Measurements from ENCODE around the gene NME8. TPM values are rescaled to one million over a fixed set of nuclear protein-coding genes. Genes with fewer than 3 reads are reported as not detected.

Gene NME8
- total RNA-seq, 1 experiment from 2014 or later: not detected

DNA sequence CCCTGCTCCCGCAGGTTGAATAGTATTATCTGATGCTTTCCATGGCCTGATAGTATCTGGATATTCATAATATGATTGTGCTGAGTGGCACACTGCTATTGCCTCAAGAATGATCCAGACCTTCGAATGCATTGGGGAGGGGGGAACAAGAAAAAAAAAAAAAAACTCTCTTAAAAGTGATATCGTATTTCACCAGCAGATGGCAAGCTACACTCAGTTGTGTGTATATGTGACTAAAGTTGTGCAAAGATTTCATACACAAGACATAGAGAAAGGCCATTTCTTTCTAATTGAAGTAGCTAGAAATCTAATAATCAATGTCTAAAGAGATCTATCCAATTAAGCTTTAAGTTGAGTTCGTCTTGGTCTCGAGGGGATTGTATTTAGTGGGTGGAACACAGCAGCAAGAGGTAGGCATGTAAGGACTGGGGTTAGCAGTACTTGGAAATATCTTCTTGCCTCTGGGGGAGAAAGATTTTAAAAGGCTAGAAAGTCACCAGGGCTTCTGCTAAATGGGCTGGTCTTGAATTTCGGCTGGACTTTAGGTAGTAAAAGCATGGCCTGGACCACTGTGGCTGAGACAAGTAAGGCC is 52.9 kb downstream of the NME8 start:
- ATAC-seq: peak; percentile 55; the same call in 1 of the 2 replicates
- no peaks in the 10 kb centered on the region for H3K27me3 ChIP-seq (ENCODE audit: insufficient read depth, low read length)
- H3K36me3 ChIP-seq (ENCODE audit: control insufficient read depth in 1 of 2, insufficient read depth in 2 of 2, low read length in 2 of 2): no peaks in the 10 kb centered on the region
- H2AFZ ChIP-seq (ENCODE audit: low read depth, low read length, poor library complexity, severe bottlenecking): no peak overlapping the region
- H3K27ac ChIP-seq (ENCODE audit: low read depth, low read length): no peak overlapping the region
- peak; percentile 13 for DNase-seq (ENCODE audit: low read depth, low spot score)
- intact Hi-C loops (cut with micrococcal nuclease): loop anchor here (1.0 to 5.0 kb wide), 4 partner anchors 205 to 466 kb away; no protein-coding TSS in a partner anchor
- H3K9me2 ChIP-seq (ENCODE audit: insufficient read depth): no peaks in the 10 kb centered on the region
- H3K4me3 ChIP-seq (replicated peaks in 1 of 2; ENCODE audit: low read depth in 1 of 2, low read length in 2 of 2): no peak overlapping the region
- BruUV-seq (replicated peaks): no TSS peak
- ChIA-PET CTCF (interaction anchor here (0.6 to 2.8 kb wide), 8 partner anchors 16 to 469 kb away, joined by 3 to 18 read pairs (median 6); partner anchors contain the start of gene SFRP4), RAD21 (ENCODE audit: low non-redundant PET in 1 of 2, low total read pairs in 2 of 2, uncharacterized antibody in 2 of 2, unreplicated experiment in 2 of 2) (interaction anchor here in 1 of 2 experiments (0.6 kb wide), 1 partner anchor 264 kb away, joined by 3 read pairs; no protein-coding TSS in a partner anchor), POLR2A (no interaction called here)
- H3K79me2 ChIP-seq (ENCODE audit: insufficient read depth, low read length): no peaks in the 10 kb centered on the region
- H3K4me1 ChIP-seq (ENCODE audit: control insufficient read depth in 1 of 2, insufficient read depth in 2 of 2, low read length in 2 of 2): peaks cover 0 to 4% of the 10 kb centered on the region in 2 experiments; a peak in 1 of 4 replicates
- H4K20me1 ChIP-seq (ENCODE audit: insufficient read depth): no peaks in the 10 kb centered on the region
- no peak overlapping the region for H3K4me2 ChIP-seq (ENCODE audit: low read length)
- H3K9ac ChIP-seq (ENCODE audit: low read length): no peak overlapping the region
- TF ChIP-seq, protein P1, sequence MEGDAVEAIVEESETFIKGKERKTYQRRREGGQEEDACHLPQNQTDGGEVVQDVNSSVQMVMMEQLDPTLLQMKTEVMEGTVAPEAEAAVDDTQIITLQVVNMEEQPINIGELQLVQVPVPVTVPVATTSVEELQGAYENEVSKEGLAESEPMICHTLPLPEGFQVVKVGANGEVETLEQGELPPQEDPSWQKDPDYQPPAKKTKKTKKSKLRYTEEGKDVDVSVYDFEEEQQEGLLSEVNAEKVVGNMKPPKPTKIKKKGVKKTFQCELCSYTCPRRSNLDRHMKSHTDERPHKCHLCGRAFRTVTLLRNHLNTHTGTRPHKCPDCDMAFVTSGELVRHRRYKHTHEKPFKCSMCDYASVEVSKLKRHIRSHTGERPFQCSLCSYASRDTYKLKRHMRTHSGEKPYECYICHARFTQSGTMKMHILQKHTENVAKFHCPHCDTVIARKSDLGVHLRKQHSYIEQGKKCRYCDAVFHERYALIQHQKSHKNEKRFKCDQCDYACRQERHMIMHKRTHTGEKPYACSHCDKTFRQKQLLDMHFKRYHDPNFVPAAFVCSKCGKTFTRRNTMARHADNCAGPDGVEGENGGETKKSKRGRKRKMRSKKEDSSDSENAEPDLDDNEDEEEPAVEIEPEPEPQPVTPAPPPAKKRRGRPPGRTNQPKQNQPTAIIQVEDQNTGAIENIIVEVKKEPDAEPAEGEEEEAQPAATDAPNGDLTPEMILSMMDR (IDR thresholded peaks at IDR 0.05 in 2 of 3, conservative IDR thresholded peaks at IDR 0.05 in 1 of 3; ENCODE audit: borderline replicate concordance in 1 of 3, insufficient read depth in 1 of 3, low read depth in 2 of 3, low read length in 2 of 3): peak; percentile 32 to 71 (median 50); a peak in 3 of 6 replicates
- peak; percentile 65 for TF ChIP-seq RAD21 (IDR thresholded peaks at IDR 0.05; ENCODE audit: low read depth)
- TF ChIP-seq REST (IDR thresholded peaks at IDR 0.05; ENCODE audit: low read depth): no peak
- no peaks in the 10 kb centered on the region for H3K9me3 ChIP-seq (ENCODE audit: control insufficient read depth in 1 of 2, insufficient read depth in 1 of 2, low read depth in 1 of 2, low read length in 2 of 2)
